ENCODE data around the gene TBCD.

TBCD gene

GRCh38 chr17:82867763-82868325 lies 116.0 kb downstream of the TBCD start:
- DNase-seq (ENCODE audit: extremely low read depth in 1 of 2, low read depth in 1 of 2) = no peak

GRCh38 chr17:82868715-82869131 lies 116.9 kb downstream of the TBCD start:
- no peak for DNase-seq (ENCODE audit: extremely low read depth in 1 of 2, low read depth in 1 of 2)

GRCh38 chr17:82869536-82869935 lies 117.7 kb downstream of the TBCD start:
- DNase-seq (ENCODE audit: extremely low read depth in 1 of 2, low read depth in 1 of 2) = no peak

GRCh38 chr17:82870091-82870491 lies 118.2 kb downstream of the TBCD start:
- no peak for DNase-seq (ENCODE audit: extremely low read depth in 1 of 2, low read depth in 1 of 2)

DNA sequence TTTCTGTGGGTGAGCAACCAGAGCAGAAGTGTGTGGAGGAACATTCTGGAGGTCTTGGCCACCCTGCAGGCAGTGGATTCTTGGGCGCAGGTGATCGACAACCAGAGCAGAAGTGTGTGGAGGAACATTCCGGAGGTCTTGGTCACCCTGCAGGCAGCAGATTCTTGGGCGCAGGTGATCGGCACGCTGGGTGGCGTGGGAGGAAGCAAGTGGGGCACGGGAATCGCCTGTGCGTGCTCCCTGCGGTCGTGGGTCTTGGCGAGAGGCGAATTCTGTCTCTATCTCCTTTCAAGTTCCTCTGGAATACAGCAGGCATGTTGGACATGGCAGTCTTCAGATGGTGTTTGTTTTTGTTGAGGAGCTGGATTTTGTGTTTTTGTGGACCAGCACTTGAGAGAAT lies 118.7 kb downstream of the TBCD start:
- no peak for DNase-seq (ENCODE audit: extremely low read depth in 1 of 2, low read depth in 1 of 2)

- no peak for DNase-seq (ENCODE audit: extremely low read depth in 1 of 2, low read depth in 1 of 2)
Observed at GRCh38 chr17:82871056-82871775, 119.4 kb downstream of the TBCD start.

DNA sequence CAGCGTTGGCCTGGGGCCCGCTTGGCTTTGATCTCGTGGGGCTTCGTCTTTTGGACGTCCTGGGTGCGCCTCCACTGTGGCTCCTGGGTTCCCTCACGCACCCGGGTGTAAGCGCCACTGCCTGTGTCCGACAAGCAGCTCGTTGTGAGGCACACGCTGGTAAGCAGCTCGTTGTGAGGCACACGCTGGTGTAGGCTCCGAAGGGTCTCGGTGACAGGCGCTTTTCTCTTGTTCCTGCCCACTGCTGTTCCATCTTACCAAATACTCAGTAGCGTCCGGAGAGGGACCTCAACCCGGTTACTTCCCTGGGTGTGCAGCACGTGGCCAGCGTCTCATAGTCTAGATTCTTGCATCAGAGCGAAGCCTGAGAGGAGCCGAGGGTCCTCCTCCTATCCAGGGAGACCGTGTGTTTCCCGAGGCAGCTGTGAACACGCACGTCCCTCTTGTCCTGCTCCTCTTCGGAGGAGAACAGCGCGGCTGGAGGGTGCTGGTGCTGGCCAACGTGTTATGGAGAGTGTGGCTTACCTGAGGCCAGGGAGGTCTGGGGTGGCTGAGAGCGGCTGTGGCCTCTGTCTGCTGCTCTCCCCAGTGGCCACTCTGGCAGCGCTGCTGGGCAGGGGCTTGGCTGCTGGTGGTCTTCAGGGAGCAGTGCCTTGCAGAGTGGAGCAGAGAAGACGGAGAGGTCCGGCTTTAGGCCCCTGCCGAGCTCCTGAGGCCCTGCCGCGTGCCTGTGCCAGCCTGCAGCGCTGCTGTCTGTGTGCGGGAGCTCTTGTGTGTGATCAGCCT lies 120.1 kb downstream of the TBCD start:
- DNase-seq (ENCODE audit: extremely low read depth in 1 of 2, low read depth in 1 of 2) = no peak

DNA sequence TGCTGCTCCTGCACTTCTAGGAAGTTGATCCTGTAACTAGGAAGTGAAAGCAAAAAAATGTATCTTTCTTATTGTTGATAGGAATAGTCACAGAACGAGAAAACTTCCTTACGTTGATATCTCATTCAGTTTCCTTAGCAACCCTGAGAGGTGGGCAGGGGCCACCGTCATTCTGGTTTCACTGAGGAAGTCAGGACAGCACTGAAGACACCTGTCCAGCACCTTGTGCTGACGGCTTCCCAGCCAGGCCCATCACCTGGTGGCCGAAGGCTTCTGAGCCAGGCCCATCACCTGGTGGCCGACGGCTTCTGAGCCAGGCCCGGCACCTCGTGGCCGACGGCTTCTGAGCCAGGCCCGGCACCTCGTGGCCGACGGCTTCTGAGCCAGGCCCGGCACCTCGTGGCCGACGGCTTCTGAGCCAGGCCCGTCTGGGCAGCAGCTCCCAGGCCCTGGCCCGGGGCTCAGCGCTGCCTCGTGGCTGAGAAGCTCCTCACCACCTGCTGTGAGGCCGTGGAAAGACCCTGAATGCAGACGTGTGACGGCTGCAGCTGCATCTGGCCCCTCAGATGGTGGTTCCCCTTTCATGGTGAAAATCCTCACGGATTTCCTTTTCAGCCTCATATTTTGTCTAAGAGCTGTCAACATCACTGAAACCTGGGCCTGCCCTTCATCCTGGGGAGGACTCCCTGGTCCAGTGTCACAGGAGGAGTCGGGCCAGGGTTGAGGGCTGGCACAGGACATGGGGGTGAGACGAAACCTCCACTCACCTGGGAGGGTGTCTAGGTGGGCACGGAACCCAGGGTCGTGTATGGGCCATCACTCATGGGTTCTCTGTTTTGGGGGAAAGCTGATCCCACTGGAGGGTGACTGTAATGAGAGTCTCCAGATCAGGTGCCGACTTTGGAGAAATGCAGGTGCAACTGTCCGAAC lies 121.0 kb downstream of the TBCD start:
- no peak for DNase-seq (ENCODE audit: extremely low read depth in 1 of 2, low read depth in 1 of 2)

- no peak for DNase-seq (ENCODE audit: extremely low read depth in 1 of 2, low read depth in 1 of 2)
Observed at GRCh38 chr17:82873521-82873920, 121.7 kb downstream of the TBCD start.

DNA sequence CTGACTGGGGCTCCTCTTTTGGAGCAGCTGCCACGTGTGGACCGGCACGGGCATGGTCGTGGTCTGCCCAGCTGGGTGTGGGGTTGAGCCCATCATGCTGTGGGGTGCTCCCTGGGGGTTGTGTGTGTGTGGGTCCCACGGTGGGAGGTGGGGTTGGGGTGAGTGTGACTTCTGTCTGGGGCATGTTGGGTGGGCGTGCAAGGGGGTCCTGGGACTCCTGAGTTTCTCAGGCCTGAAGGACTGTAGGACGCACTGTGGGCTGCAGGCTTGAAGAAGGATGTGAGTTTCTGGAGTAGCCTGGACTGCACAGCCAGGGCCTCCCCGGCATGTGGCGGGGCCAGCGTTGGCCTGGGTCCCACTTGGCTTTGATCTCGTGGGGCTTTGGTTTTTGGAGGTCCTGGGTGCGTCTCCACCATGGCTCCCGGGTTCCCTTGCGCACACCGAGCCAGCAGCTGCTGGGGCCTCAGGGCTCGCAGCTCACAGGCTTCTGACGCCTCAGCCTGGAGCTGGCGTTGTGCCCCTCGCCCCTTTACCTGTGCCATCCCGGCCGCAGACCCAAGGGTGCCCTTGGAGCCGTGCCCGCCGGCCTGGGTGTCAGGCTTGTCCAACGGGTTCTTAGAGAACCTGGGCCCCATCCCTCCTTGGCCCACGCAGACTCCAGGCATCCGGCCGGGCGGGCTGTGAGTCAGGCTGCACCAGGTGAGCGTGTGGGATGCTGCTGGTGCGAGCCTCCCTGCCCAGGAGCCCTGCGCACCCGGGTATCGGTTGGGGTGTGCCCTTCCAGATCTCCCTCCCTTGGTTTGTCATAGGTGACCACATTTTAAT lies 122.4 kb downstream of the TBCD start:
- no peak for DNase-seq (ENCODE audit: extremely low read depth in 1 of 2, low read depth in 1 of 2)

DNA sequence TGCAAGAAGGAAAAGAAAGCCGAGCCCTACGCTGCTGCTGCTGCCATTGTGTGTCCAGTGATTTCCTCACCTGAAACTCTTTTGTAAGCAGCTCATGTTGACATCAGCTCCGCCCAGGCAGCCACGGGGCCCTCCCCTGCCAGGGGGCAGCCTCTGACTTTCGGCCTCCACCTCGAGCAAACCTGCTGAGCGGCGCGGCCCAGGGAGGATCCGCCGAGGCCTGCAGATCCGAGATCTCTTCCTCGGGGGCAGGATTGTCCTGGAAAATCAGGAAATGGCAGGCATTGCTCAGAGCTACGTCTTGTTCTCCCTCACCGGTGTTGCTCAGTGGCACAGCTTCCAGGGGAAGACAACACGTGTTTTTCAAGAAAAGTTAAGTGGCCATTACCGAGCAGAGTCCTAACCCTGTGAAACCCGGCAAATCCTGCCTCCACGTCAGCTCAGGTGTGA lies 123.6 kb downstream of the TBCD start:
- DNase-seq (ENCODE audit: extremely low read depth in 1 of 2, low read depth in 1 of 2) = no peak

DNA sequence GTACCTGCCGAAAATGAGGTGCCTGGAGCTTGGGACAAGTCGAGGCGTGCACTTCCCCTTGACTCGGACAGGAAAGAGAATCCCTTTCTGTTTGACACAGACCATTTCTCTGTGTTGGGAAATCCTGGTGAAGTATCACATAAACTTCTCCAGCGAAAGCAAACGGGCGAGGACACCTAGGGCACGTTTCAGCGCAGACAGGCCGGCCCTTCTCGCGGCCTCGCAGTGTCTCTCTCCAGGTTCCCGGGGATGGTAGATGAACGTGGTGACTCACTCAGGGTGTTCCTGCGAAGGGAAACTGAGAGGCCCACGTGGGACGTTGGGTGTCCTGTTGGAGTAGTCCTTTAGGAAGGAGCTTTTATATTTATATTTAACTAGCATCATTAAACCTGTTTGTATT lies 124.3 kb downstream of the TBCD start:
- no peak for DNase-seq (ENCODE audit: extremely low read depth in 1 of 2, low read depth in 1 of 2)

DNA sequence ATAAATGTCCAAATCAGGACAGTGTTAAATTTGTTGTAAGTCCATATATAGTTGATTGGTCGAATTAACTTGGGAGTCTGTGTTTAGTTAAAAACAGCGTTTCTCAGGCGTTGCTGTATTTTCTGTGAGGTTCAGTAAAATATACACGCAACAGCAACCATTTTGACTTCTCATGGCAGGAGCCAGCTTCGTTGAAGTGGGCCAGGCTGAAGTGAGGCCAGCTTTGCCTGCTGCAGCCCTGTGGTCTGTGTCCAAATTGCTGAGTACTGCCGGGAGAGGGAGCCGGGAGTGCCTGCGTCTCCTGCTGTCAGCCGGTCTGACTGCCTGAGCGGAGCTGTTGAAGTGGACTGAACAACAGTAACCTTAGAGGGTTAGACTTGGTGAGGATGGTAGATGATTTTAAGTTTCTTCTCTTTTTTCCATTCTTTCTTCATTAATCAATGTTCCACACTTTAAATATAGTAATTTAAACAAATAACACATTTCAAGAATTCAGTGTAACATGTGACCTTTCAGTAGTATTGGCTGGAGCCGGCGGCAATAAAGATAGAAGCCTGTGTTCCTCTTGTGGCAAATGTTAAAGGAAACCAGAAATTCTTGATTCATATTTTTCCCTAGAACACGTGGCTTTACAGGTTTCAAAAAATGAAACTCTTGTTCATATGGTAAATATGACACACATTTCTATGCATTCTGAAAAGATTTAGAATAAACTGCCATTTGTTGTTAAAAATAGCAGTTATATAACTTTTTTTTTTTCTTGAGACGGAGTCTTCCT lies 124.9 kb downstream of the TBCD start:
- no peak for DNase-seq (ENCODE audit: extremely low read depth in 1 of 2, low read depth in 1 of 2)

DNA sequence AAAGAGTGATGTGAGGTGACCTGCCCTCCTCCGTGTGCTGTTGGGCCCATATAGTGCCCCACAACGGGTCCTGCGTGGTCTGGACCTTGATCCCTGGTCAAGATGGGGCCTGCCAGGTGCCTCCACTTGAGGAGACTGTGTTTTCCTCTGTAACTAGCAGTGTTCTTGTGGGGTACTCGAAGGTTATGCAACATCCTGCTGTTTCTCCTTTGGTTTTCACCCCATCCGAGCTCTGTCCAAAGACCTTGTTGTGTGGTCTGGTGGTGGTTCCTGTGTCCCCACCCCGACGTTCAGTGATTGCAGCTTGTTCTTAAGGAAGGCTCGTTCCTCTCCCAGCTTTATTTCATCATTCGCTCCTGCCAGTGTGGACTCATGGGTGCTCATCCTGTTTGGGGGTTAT lies 126.7 kb downstream of the TBCD start:
- DNase-seq (ENCODE audit: extremely low read depth in 1 of 2, low read depth in 1 of 2) = no peak

DNA sequence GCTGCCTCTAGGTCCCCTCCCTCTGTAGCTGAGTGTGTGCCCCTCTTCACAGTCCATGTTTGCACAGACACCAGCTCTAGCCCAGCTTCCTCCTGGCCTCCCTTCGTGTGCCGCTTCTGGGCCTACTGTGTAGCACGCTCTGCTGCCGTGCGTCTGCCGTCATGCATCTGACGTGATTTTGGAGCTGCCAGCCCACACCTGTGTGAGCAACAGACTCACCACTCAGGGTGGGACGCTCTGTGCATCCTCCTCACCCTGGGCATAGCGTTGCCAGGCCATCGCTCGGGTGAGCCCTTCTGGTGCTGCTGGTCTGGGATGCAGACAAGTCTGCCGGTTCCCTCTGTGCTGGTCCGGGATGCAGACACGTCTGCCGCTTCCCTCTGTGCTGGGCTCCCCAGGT lies 127.4 kb downstream of the TBCD start:
- DNase-seq (ENCODE audit: extremely low read depth in 1 of 2, low read depth in 1 of 2) = no peak

- no peak for DNase-seq (ENCODE audit: extremely low read depth in 1 of 2, low read depth in 1 of 2)
Observed at GRCh38 chr17:82880620-82881323, 128.9 kb downstream of the TBCD start.

DNA sequence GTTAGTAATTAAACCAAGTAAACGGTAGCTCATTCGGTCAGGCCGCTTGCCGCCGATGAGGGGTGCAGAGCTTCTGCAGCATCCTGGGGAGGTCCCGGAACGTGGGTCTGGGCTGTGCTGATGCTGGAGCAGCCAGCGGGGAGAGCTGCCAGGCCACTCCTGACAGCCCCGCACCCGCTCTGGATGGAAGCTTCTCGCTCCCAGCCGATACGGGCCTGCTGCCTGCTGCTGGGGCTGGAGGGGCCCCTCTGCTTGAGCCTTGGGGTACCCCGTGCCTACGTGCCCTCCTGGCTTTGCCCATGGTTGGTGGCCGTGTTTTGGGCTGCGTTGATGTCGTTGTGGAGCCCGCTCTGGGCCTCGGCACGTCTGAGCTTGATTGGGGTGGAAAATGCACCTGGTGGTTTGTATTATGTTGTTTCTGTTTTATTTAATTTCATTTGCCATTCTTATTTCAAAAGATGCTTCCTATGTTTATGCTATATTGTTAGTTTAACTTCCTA lies 129.5 kb downstream of the TBCD start:
- DNase-seq (ENCODE audit: extremely low read depth in 1 of 2, low read depth in 1 of 2) = no peak

GRCh38 chr17:82881900-82882714 lies 130.2 kb downstream of the TBCD start:
- no peak for DNase-seq (ENCODE audit: extremely low read depth in 1 of 2, low read depth in 1 of 2)
